ENCODE measurements around the gene S100A8. TPM values are rescaled to one million over a fixed set of nuclear protein-coding genes. Genes with fewer than 3 reads are reported as not detected.
A peak's percentile ranks its signal among the peaks of the same experiment; 100 is the strongest.

Gene S100A8
- total and polyA plus RNA-seq, 2 donors (not counting 3 experiments of a cell fraction or from before 2014, with no cell fraction given) = not detected

- Histone ChIP-seq H3K36me3 (ENCODE audit: control insufficient read depth in 2 of 2, extremely low read depth in 1 of 2, insufficient read depth in 2 of 2, low read length in 2 of 2) (no peaks in the 10 kb centered on the region), H3K79me2 (ENCODE audit: control insufficient read depth, insufficient read depth, low read length) (no peaks in the 10 kb centered on the region), H3K9ac (replicated peaks; ENCODE audit: extremely low read depth, insufficient read depth, low read length) (no peak overlapping the region), H3K4me2 (ENCODE audit: insufficient read depth, low read length) (no peak overlapping the region), H3K4me1 (ENCODE audit: control insufficient read depth, extremely low read depth, insufficient read depth, low read length) (no peaks in the 10 kb centered on the region), H3K4me3 (replicated peaks in 1 of 3; ENCODE audit: insufficient read depth in 1 of 3, low read depth in 1 of 3, low read length in 3 of 3) (no peak overlapping the region), H3K27ac (ENCODE audit: insufficient read depth, low read depth, low read length) (no peak overlapping the region), H2AFZ (ENCODE audit: low read depth, low read length) (no peak overlapping the region), H4K20me1 (replicated peaks; ENCODE audit: control insufficient read depth, extremely low read depth, insufficient read depth, low read length) (no peaks in the 10 kb centered on the region), H3K9me1 (replicated peaks; ENCODE audit: control insufficient read depth, extremely low read depth, insufficient read depth, low read length) (no peaks in the 10 kb centered on the region), H3K27me3 (ENCODE audit: control insufficient read depth in 2 of 2, insufficient read depth in 2 of 2, low read length in 2 of 2) (peaks cover 0 to 2% of the 10 kb centered on the region in 2 experiments), H3K9me3 (replicated peaks; ENCODE audit: control insufficient read depth, insufficient read depth, low read length) (no peaks in the 10 kb centered on the region)
- no peak for DNase-seq (ENCODE audit: low read depth, low spot score)
- FAIRE-seq = peak; percentile 76
- dilution Hi-C loops (cut with MboI; ENCODE audit: extremely low pct_ligation_motif_present, low sequenced_read_pairs) (no loop called here), intact Hi-C loops (cut with micrococcal nuclease) (loop anchor here (2.0 kb wide), 1 partner anchor 52 kb away; no protein-coding TSS in a partner anchor)
- no peak for TF ChIP-seq MYC (IDR thresholded peaks at IDR 0.05; ENCODE audit: low read depth, low read length)
- TF ChIP-seq CTCF (IDR thresholded peaks at IDR 0.05; ENCODE audit: extremely low read depth in 1 of 2, insufficient read depth in 1 of 2, low read depth in 1 of 2, low read length in 2 of 2) = peak; percentile 43 to 50
- peak; percentile 54 for TF ChIP-seq MAX (IDR thresholded peaks at IDR 0.05; ENCODE audit: insufficient read depth, insufficient read length)
- no peak for TF ChIP-seq JUN (IDR thresholded peaks at IDR 0.05; ENCODE audit: borderline replicate concordance, insufficient read depth, insufficient read length, low read depth)
- no peak for TF ChIP-seq EZH2 (IDR thresholded peaks at IDR 0.05; ENCODE audit: borderline replicate concordance, low read depth, low read length, severe bottlenecking)
- TF ChIP-seq FOS (IDR thresholded peaks at IDR 0.05; ENCODE audit: borderline replicate concordance, insufficient read depth, low read length) = no peak
- CTCF ChIA-PET = interaction anchor here (1.0 to 2.5 kb wide), 2 partner anchors 10 to 51 kb away, joined by 3 to 5 read pairs; no protein-coding TSS in a partner anchor
- BruUV-seq (replicated peaks) = no TSS peak
- POLR2A ChIA-PET = no interaction called here
Observed at GRCh38 chr1:153404768-153405167, 13.9 kb upstream of the S100A8 start.

Data from endothelial cell of umbilical vein (primary cell).